HCT116 (cell line): Measurements from ENCODE around the gene BCKDK. TPM values are rescaled to one million over a fixed set of nuclear protein-coding genes. Genes with fewer than 3 reads are reported as not detected.
"Not testable (repeated sequence)": the region's sequence is repeated elsewhere in the genome, so short reads cannot be mapped to it uniquely, and the experiment has no call there.

Experiments
- ATAC-seq: fragments of 200-7000 bp; cut with Tn5 transposase; 2 replicates; pipeline ENCODE4 v1.9.1; 2020; ENCODE audit warnings: mild to moderate bottlenecking, moderate library complexity
- BruUV-seq: library from RNA; stranded (reverse); fragments of 400-500 nt; replicated peaks from 2 replicates; lab custom pipeline; 2021; lab: Mats Ljungman, UMichigan
- CTCF ChIA-PET: fragments of 300-600 bp; sonication (Branson Sonifier 250); formaldehyde crosslinking; loops from one replicate; lab custom pipeline; 2021; ENCODE audit warnings: antibody characterized with exemption; lab: Charles Lee
- POLR2A ChIA-PET: fragments of 300-600, 350-600 bp; sonication (Branson Sonifier 250); formaldehyde crosslinking; loops from one replicate; lab custom pipeline; 2021; ENCODE audit warnings: antibody characterized with exemption; lab: Charles Lee
- RAD21 ChIA-PET, 2 experiments: fragments of 300-600 bp; sonication (Branson Sonifier 250); formaldehyde crosslinking; loops; one replicate each; lab custom pipeline; 2023; ENCODE audit warnings: low total read pairs in 2 of 2; ENCODE audit not compliant: uncharacterized antibody in 2 of 2, unreplicated experiment in 2 of 2, low non-redundant PET in 1 of 2; lab: Charles Lee
- DNase-seq: peaks from one replicate; pipeline ENCODE4 v3.0.0-alpha.2; 2010; ENCODE audit warnings: low read depth, low spot score
- H2AFZ ChIP-seq: fragments of 200-600 bp; shearing (Covaris generic), sonication (generic); 2 replicates; pipeline ENCODE4 v1.6.1; 2017; ENCODE audit warnings: low read depth, mixed run types, mixed read lengths, antibody characterized with exemption, low read length; ENCODE audit not compliant: poor library complexity, severe bottlenecking
- H3K27ac ChIP-seq: 2 replicates; pipeline ENCODE4 v1.5.1; 2012; ENCODE audit warnings: low read depth, low read length
- H3K27me3 ChIP-seq: fragments of 200-600 bp; sonication (generic); 2 replicates; pipeline ENCODE4 v1.6.1; 2016; ENCODE audit warnings: mixed run types, low read length, mixed read lengths; ENCODE audit not compliant: insufficient read depth
- H3K36me3 ChIP-seq, 2 experiments: fragments of 200-500 bp in 1 of 2; fragments of 200-600 bp in 1 of 2; sonication (Bioruptor generic) in 1 of 2; sonication (generic) in 1 of 2; 2 replicates each; pipeline versions ENCODE4 v1.5.1 to v1.6.1; 2014 to 2016; ENCODE audit warnings: low read length in 2 of 2, inconsistent platforms in 1 of 2, mixed read lengths in 1 of 2, mixed run types in 1 of 2; ENCODE audit not compliant: insufficient read depth in 2 of 2, control insufficient read depth in 1 of 2
- H3K4me1 ChIP-seq, 2 experiments: fragments of 200-600 bp in 1 of 2; sonication (generic) in 1 of 2; 2 replicates each; pipeline versions ENCODE4 v1.5.1 to v1.6.1; 2012 to 2017; ENCODE audit warnings: low read length in 2 of 2, inconsistent platforms in 1 of 2, mild to moderate bottlenecking in 1 of 2, mixed read lengths in 1 of 2, mixed run types in 1 of 2, moderate library complexity in 1 of 2; ENCODE audit not compliant: insufficient read depth in 2 of 2, control insufficient read depth in 1 of 2
- H3K4me2 ChIP-seq: fragments of 200-600 bp; sonication (generic); 2 replicates; pipeline ENCODE4 v1.6.1; 2017; ENCODE audit warnings: mixed run types, low read length, mixed read lengths
- H3K4me3 ChIP-seq, 2 experiments: fragments of 200-600 bp in 1 of 2; sonication (generic) in 1 of 2; replicated peaks in 1 of 2; 2 replicates each; pipeline ENCODE4 v1.5.1; 2011 to 2016; ENCODE audit warnings: low read length in 2 of 2, control low read depth in 1 of 2, low read depth in 1 of 2, mild to moderate bottlenecking in 1 of 2, mixed read lengths in 1 of 2, mixed run types in 1 of 2
- H3K79me2 ChIP-seq: fragments of 200-600 bp; sonication (generic); 2 replicates; pipeline ENCODE4 v1.6.1; 2017; ENCODE audit warnings: mild to moderate bottlenecking, mixed run types, low read length, moderate library complexity, mixed read lengths; ENCODE audit not compliant: insufficient read depth
- H3K9ac ChIP-seq: fragments of 200-600 bp; sonication (generic); 2 replicates; pipeline ENCODE4 v1.6.1; 2016; ENCODE audit warnings: low read length, mixed read lengths
- H3K9me2 ChIP-seq: fragments of 200-600 bp; sonication (generic), shearing (Covaris generic); 2 replicates; pipeline ENCODE4 v1.6.1; 2017; ENCODE audit warnings: mixed run types, mild to moderate bottlenecking, moderate library complexity; ENCODE audit not compliant: insufficient read depth
- H3K9me3 ChIP-seq, 2 experiments: fragments of 200-500 bp in 1 of 2; fragments of 200-600 bp in 1 of 2; sonication (Bioruptor generic) in 1 of 2; sonication (generic) in 1 of 2; 2 replicates each; pipeline ENCODE4 v1.6.1; 2014 to 2017; ENCODE audit warnings: low read length in 2 of 2, mixed read lengths in 2 of 2, inconsistent platforms in 1 of 2, low read depth in 1 of 2, mild to moderate bottlenecking in 1 of 2, mixed run types in 1 of 2, moderate library complexity in 1 of 2; ENCODE audit not compliant: control insufficient read depth in 1 of 2, insufficient read depth in 1 of 2
- H4K20me1 ChIP-seq: fragments of 200-600 bp; sonication (generic), shearing (Covaris generic); 2 replicates; pipeline ENCODE4 v1.6.1; 2017; ENCODE audit warnings: mixed run types, mild to moderate bottlenecking, moderate library complexity; ENCODE audit not compliant: insufficient read depth
- ATF3 ChIP-seq: IDR thresholded peaks from 2 replicates; pipeline ENCODE4 v1.6.1; 2012
- CTCF ChIP-seq, 3 experiments: fragments of 200-600 bp in 1 of 3; sonication (generic) in 1 of 3; IDR thresholded peaks in 2 of 3; conservative IDR thresholded peaks in 1 of 3; 2 replicates each; pipeline ENCODE4 v1.5.1; 2012 to 2017; ENCODE audit warnings: low read depth in 2 of 3, low read length in 2 of 3, antibody characterized with exemption in 1 of 3, borderline replicate concordance in 1 of 3, control low read depth in 1 of 3, mild to moderate bottlenecking in 1 of 3, mixed read lengths in 1 of 3, mixed run types in 1 of 3, moderate library complexity in 1 of 3; ENCODE audit not compliant: insufficient read depth in 1 of 3
- EGR1 ChIP-seq: IDR thresholded peaks from 2 replicates; pipeline ENCODE4 v1.6.1; 2012; ENCODE audit warnings: low read depth
- EZH2phosphoT487 ChIP-seq: fragments of 200-600 bp; IDR thresholded peaks from 2 replicates; pipeline ENCODE4 v1.6.1; 2018; ENCODE audit warnings: antibody characterized with exemption, borderline replicate concordance
- FOSL1 ChIP-seq: IDR thresholded peaks from 2 replicates; pipeline ENCODE4 v1.6.1; 2012; ENCODE audit warnings: low read depth
- JUND ChIP-seq: IDR thresholded peaks from 2 replicates; pipeline ENCODE4 v1.6.1; 2012
- RAD21 ChIP-seq: IDR thresholded peaks from 2 replicates; pipeline ENCODE4 v1.6.1; 2012; ENCODE audit warnings: low read depth, mild to moderate bottlenecking
- REST ChIP-seq: IDR thresholded peaks from 2 replicates; pipeline ENCODE4 v1.6.1; 2012; ENCODE audit warnings: low read depth
- SIN3A ChIP-seq: IDR thresholded peaks from 2 replicates; pipeline ENCODE4 v1.6.1; 2012; ENCODE audit warnings: low read depth
- SRF ChIP-seq: IDR thresholded peaks from 2 replicates; pipeline ENCODE4 v1.6.1; 2012; ENCODE audit warnings: low read depth
- TCF7L2 ChIP-seq: IDR thresholded peaks from 2 replicates; pipeline ENCODE4 v1.7.0; 2011; ENCODE audit warnings: borderline replicate concordance, inconsistent platforms; ENCODE audit not compliant: insufficient read depth, insufficient read length; ENCODE audit errors: extremely low read depth
- ZFX ChIP-seq: fragments of 450-650 bp; IDR thresholded peaks from 2 replicates; pipeline ENCODE4 v1.6.1; 2017
- ZNF274 ChIP-seq: fragments of 200-500 bp; sonication (Bioruptor generic); IDR thresholded peaks from 2 replicates; pipeline ENCODE4 v1.6.1; 2014; ENCODE audit warnings: mild to moderate bottlenecking, low read depth, low read length, inconsistent platforms
- intact Hi-C: fragments of 100-400 bp; cut with micrococcal nuclease; formaldehyde crosslinking; loops from 2 replicates; pipeline ENCODE4 v1.10.0; 2022
- total RNA-seq: library from RNA; stranded (reverse); gene quantifications from one replicate; pipeline ENCODE4 v1.2.1, GENCODE V29; 2021; ENCODE audit not compliant: unreplicated experiment

The BCKDK gene
- total RNA-seq, 1 experiment from 2014 or later = 60.7 TPM

GRCh38 chr16:31143694-31144148 lies 35.5 kb downstream of the BCKDK start:
- Histone ChIP-seq H3K9me2 (no peaks in the 10 kb centered on the region), H3K4me3 (no peak overlapping the region), H3K27ac (no peak overlapping the region), H3K4me2 (no peak overlapping the region), H3K79me2 (no peaks in the 10 kb centered on the region), H2AFZ (no peak overlapping the region), H3K4me1 (peaks cover 34 to 54% of the 10 kb centered on the region in 2 experiments), H4K20me1 (no peaks in the 10 kb centered on the region), H3K36me3 (no peaks in the 10 kb centered on the region), H3K27me3 (no peaks in the 10 kb centered on the region), H3K9ac (no peak overlapping the region), H3K9me3 (no peaks in the 10 kb centered on the region)
- ChIA-PET RAD21 (no interaction called here), CTCF (interaction anchor here (2.2 kb wide), 1 partner anchor 14 kb away, joined by 20 read pairs; no protein-coding TSS in a partner anchor), POLR2A (interaction anchor here (1.5 to 9.9 kb wide), 2 partner anchors 26 to 36 kb away, joined by 7 to 84 read pairs; partner anchors contain the start of genes FUS and KAT8)
- intact Hi-C loops = no loop called here
- no TSS peak for BruUV-seq
- ATAC-seq = no peak
- no peak for DNase-seq
- TF ChIP-seq RAD21 (no peak), EGR1 (no peak), REST (no peak), SIN3A (no peak), CTCF (IDR thresholded peaks at IDR 0.05 in 2 of 3, conservative IDR thresholded peaks at IDR 0.05 in 1 of 3; ENCODE audit: borderline replicate concordance in 1 of 3, insufficient read depth in 1 of 3, low read depth in 2 of 3, low read length in 2 of 3) (no peak), ZNF274 (no peak), TCF7L2 (no peak), EZH2phosphoT487 (no peak), FOSL1 (no peak), SRF (no peak), JUND (no peak), ZFX (no peak), ATF3 (no peak)

- H3K36me3 ChIP-seq, H3K9ac ChIP-seq, H3K9me3 ChIP-seq, BruUV-seq, intact Hi-C loops, H2AFZ ChIP-seq, H3K27me3 ChIP-seq, RAD21 ChIA-PET, DNase-seq, H3K4me2 ChIP-seq, H4K20me1 ChIP-seq, H3K27ac ChIP-seq, H3K79me2 ChIP-seq, H3K4me3 ChIP-seq, H3K9me2 ChIP-seq, CTCF ChIA-PET, ATAC-seq: not testable (repeated sequence)
- peaks cover 28 to 52% of the 10 kb centered on the region in 2 experiments for H3K4me1 ChIP-seq
- POLR2A ChIA-PET = interaction anchor here (0.6 to 1.5 kb wide), 2 partner anchors 36 to 210 kb away, joined by 3 to 7 read pairs; partner anchors contain the start of gene FUS
Measured at GRCh38 chr16:31144418-31144817, 36.2 kb downstream of the BCKDK start.
